Liver (tissue), 9 donors: ENCODE data around the gene RCOR1. TPM values are rescaled to one million over a fixed set of nuclear protein-coding genes. Genes with fewer than 3 reads are reported as not detected.

ENCODE experiments used
- DNase-seq: peaks from one replicate; pipeline ENCODE4 v3.0.0-alpha.2; 2017; ENCODE audit warnings: low spot score
- H3K27ac ChIP-seq, 2 donors: one replicate each; pipeline ENCODE4 v1.7.0; 2013; ENCODE audit warnings: inconsistent platforms in 2 of 2, low read length in 2 of 2, control low read depth in 1 of 2, low read depth in 1 of 2, mild to moderate bottlenecking in 1 of 2
- H3K27me3 ChIP-seq, 4 donors: one replicate each; pipeline versions ENCODE4 v1.6.1 to v1.7.0; 2013; ENCODE audit warnings: low read length in 3 of 4, inconsistent platforms in 1 of 4, mild to moderate bottlenecking in 1 of 4, moderate library complexity in 1 of 4; ENCODE audit not compliant: control insufficient read depth in 4 of 4, insufficient read depth in 4 of 4
- H3K36me3 ChIP-seq, 4 donors: one replicate each; pipeline versions ENCODE4 v1.6.1 to v1.7.0; 2013; ENCODE audit warnings: low read length in 3 of 4, mild to moderate bottlenecking in 3 of 4, low read depth in 1 of 4, moderate library complexity in 1 of 4; ENCODE audit not compliant: control insufficient read depth in 4 of 4, insufficient read depth in 3 of 4
- H3K4me1 ChIP-seq, 4 donors: one replicate each; pipeline versions ENCODE4 v1.6.1 to v1.7.0; 2013; ENCODE audit warnings: low read length in 3 of 4, mild to moderate bottlenecking in 3 of 4, moderate library complexity in 1 of 4; ENCODE audit not compliant: control insufficient read depth in 4 of 4, insufficient read depth in 4 of 4
- H3K4me3 ChIP-seq, 3 donors: one replicate each; pipeline versions ENCODE4 v1.6.1 to v1.7.0; 2013; ENCODE audit warnings: low read length in 3 of 3, control low read depth in 1 of 3, low read depth in 1 of 3, mild to moderate bottlenecking in 1 of 3
- H3K9ac ChIP-seq, 2 donors: one replicate each; pipeline ENCODE4 v1.7.0; 2013; ENCODE audit warnings: low read length in 2 of 2, mild to moderate bottlenecking in 2 of 2, moderate library complexity in 2 of 2, control low read depth in 1 of 2, low read depth in 1 of 2
- H3K9me3 ChIP-seq, 4 donors: one replicate each; pipeline versions ENCODE4 v1.6.1 to v1.7.0; 2013; ENCODE audit warnings: low read length in 3 of 4; ENCODE audit not compliant: control insufficient read depth in 4 of 4
- EGR1 ChIP-seq, 2 donors: IDR thresholded peaks; 2 replicates each; pipeline ENCODE4 v1.6.1; 2016 to 2018; ENCODE audit warnings: antibody characterized with exemption in 2 of 2, low read depth in 2 of 2
- FOXA1 ChIP-seq: IDR thresholded peaks from 2 replicates; pipeline ENCODE4 v1.6.1; 2016; ENCODE audit warnings: antibody characterized with exemption
- FOXA2 ChIP-seq: IDR thresholded peaks from 2 replicates; pipeline ENCODE4 v1.6.1; 2016; ENCODE audit warnings: antibody characterized with exemption
- GABPA ChIP-seq, 2 donors: IDR thresholded peaks in 1 of 2; conservative IDR thresholded peaks in 1 of 2; 2 replicates each; pipeline ENCODE4 v1.6.1; 2016; ENCODE audit warnings: antibody characterized with exemption in 2 of 2, mild to moderate bottlenecking in 1 of 2, moderate library complexity in 1 of 2
- HNF4A ChIP-seq, 2 donors: conservative IDR thresholded peaks; 2 replicates each; pipeline ENCODE4 v1.6.1; 2016; ENCODE audit warnings: antibody characterized with exemption in 2 of 2, mild to moderate bottlenecking in 2 of 2
- HNF4G ChIP-seq: IDR thresholded peaks from 2 replicates; pipeline ENCODE4 v1.6.1; 2016; ENCODE audit warnings: antibody characterized with exemption
- JUND ChIP-seq, 2 donors: IDR thresholded peaks; 2 replicates each; pipeline ENCODE4 v1.6.1; 2016; ENCODE audit warnings: antibody characterized with exemption in 2 of 2
- NR2F2 ChIP-seq: IDR thresholded peaks from 2 replicates; pipeline ENCODE4 v1.6.1; 2016; ENCODE audit warnings: antibody characterized with exemption
- RAD21 ChIP-seq, 2 donors: IDR thresholded peaks; 2 replicates each; pipeline ENCODE4 v1.6.1; 2016; ENCODE audit warnings: antibody characterized with exemption in 2 of 2, mild to moderate bottlenecking in 2 of 2
- RXRA ChIP-seq, 2 donors: IDR thresholded peaks; 2 replicates each; pipeline ENCODE4 v1.6.1; 2017 to 2018; ENCODE audit warnings: antibody characterized with exemption in 2 of 2, mild to moderate bottlenecking in 1 of 2
- SP1 ChIP-seq: IDR thresholded peaks from 2 replicates; pipeline ENCODE4 v1.6.1; 2018; ENCODE audit warnings: antibody characterized with exemption, mild to moderate bottlenecking
- TAF1 ChIP-seq: conservative IDR thresholded peaks from 2 replicates; pipeline ENCODE4 v1.6.1; 2016; ENCODE audit warnings: antibody characterized with exemption, mild to moderate bottlenecking
- YY1 ChIP-seq: IDR thresholded peaks from 2 replicates; pipeline ENCODE4 v1.6.1; 2016; ENCODE audit warnings: antibody characterized with exemption, mild to moderate bottlenecking
- WGBS: extraction: QIAGEN DNeasy Blood & Tissue Kit; methylation state at CpG from one replicate; pipeline ENCODE4 v1.1.7; 2013; 5-methylcytosine and 5-hydroxymethylcytosine counted together
- polyA plus RNA-seq, 2 donors: library from polyadenylated mRNA; stranded (reverse) in 1 of 2; unstranded in 1 of 2; fragments of 200-250 nt in 1 of 2; fragments of >200 nt in 1 of 2; fragmentation: Nextera tagmentation in 1 of 2; extraction: Ambion mirVana in 1 of 2; gene quantifications; one replicate each; pipeline versions ENCODE4 v1.2.1 to v1.2.3, GENCODE V29; 2013 to 2015
- total RNA-seq, 2 donors: library from RNA; depleted of rRNA; stranded (reverse); fragments of >200 nt; gene quantifications; one replicate each; pipeline ENCODE4 v1.2.3, GENCODE V29; 2014
- TF ChIP-seq, protein P1 (sequence below): IDR thresholded peaks from 2 replicates; pipeline ENCODE4 v1.6.1; 2016; ENCODE audit warnings: antibody characterized with exemption
- TF ChIP-seq, protein P2 (sequence below): IDR thresholded peaks from 2 replicates; pipeline ENCODE4 v1.6.1; 2016; ENCODE audit warnings: antibody characterized with exemption
- TF ChIP-seq, protein P3 (sequence below): IDR thresholded peaks from 2 replicates; pipeline ENCODE4 v1.6.1; 2016; ENCODE audit warnings: antibody characterized with exemption
- TF ChIP-seq, protein P4 (sequence below): fragments of 150-350 bp; IDR thresholded peaks from 2 replicates; pipeline ENCODE4 v1.5.1; 2017; ENCODE audit warnings: improper control_type of control experiment, low read depth, low read length; ENCODE audit not compliant: missing input control
- TF ChIP-seq, protein P5 (sequence below): IDR thresholded peaks from 2 replicates; pipeline ENCODE4 v1.6.1; 2016; ENCODE audit warnings: antibody characterized with exemption, mild to moderate bottlenecking
- donor health status: healthy.
- donor health status: healthy.
- donor health status: healthy.
- donor health status: healthy.
- donor health status: healthy.

The RCOR1 gene
- total and polyA plus RNA-seq, 4 donors, result 4.2 to 17.0 (median 5.7) TPM

DNA sequence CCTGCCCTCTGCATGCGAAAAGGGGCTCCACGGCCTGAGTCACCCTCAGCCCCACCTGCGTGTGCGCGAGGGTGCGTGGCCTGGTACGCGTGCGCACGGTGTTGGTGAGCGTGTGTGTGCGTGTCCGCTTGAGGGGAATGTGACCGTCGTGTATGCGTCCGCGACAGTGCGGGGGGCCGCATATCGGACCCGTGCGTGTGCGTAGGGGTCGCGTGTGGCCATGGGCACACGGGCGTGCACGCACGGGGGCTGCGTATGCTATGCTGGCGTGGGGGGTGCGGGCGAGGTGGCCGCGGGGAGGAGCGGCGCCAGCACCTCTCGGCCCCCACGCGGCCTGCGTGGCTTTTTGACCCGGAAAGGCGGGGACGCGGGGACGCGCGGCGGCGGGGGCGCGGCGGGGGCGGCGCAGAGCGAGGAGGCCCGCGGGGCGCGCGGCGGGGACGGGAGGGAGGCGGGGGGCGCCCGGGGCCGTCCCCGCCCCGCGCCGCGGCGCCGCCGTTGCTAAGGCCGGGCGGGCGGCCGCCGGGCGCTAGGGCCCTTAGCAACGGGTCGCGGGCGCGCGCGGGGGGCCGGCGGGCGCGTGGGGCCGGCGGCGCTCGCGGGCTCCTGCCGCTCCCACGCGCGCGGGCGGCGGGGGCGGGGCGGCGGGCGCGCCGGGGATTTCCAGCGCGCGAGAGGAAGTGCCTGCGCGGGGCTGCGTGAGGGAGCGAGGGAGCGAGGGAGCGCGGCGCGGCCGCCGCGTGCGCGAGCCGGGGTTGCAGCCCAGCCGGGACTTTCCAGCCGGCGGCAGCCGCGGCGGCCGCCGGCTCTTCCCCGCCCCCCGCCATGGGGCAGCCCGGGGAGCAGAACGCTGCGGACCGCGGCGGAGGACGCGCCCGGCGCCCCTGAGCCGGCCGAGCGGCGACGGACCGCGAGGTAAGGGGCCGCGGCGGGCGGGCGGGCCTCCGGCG is 184.6 kb downstream of the RCOR1 start, which contains the start of gene TRAF3:
TRAF3 (plus strand) TSS at position 689 of the 950 bp plus-strand sequence. CDS start 92,753 bp downstream, outside the sequence.
- Histone ChIP-seq H3K9me3 (no peaks in the 10 kb centered on the region), H3K27ac (peak within 1 kb of the TSS; percentile 74 to 82), H3K9ac (peak within 1 kb of the TSS; percentile 72 to 93), H3K27me3 (no peaks in the 10 kb centered on the region), H3K4me3 (peak within 1 kb of the TSS; percentile 73 to 92 (median 80)), H3K4me1 (peaks cover 0 to 14% (median 9%) of the 10 kb centered on the region in 4 donors), H3K36me3 (no peaks in the 10 kb centered on the region)
- TF ChIP-seq EGR1 (IDR thresholded peaks at IDR 0.05; ENCODE audit: low read depth in 2 of 2), result no peak
- TF ChIP-seq, protein P1, sequence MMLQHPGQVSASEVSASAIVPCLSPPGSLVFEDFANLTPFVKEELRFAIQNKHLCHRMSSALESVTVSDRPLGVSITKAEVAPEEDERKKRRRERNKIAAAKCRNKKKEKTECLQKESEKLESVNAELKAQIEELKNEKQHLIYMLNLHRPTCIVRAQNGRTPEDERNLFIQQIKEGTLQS, result no peak
- TF ChIP-seq, protein P2, sequence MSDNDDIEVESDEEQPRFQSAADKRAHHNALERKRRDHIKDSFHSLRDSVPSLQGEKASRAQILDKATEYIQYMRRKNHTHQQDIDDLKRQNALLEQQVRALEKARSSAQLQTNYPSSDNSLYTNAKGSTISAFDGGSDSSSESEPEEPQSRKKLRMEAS, result no peak
- no peak for TF ChIP-seq HNF4G
- TF ChIP-seq FOXA2, result no peak
- TF ChIP-seq, protein P3, sequence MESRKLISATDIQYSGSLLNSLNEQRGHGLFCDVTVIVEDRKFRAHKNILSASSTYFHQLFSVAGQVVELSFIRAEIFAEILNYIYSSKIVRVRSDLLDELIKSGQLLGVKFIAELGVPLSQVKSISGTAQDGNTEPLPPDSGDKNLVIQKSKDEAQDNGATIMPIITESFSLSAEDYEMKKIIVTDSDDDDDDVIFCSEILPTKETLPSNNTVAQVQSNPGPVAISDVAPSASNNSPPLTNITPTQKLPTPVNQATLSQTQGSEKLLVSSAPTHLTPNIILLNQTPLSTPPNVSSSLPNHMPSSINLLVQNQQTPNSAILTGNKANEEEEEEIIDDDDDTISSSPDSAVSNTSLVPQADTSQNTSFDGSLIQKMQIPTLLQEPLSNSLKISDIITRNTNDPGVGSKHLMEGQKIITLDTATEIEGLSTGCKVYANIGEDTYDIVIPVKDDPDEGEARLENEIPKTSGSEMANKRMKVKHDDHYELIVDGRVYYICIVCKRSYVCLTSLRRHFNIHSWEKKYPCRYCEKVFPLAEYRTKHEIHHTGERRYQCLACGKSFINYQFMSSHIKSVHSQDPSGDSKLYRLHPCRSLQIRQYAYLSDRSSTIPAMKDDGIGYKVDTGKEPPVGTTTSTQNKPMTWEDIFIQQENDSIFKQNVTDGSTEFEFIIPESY, result no peak
- no peak for TF ChIP-seq GABPA (IDR thresholded peaks at IDR 0.05 in 1 of 2, conservative IDR thresholded peaks at IDR 0.05 in 1 of 2)
- TF ChIP-seq HNF4A (conservative IDR thresholded peaks at IDR 0.05), result no peak
- TF ChIP-seq RXRA (IDR thresholded peaks at IDR 0.05), result no peak
- TF ChIP-seq RAD21 (IDR thresholded peaks at IDR 0.05), result no peak
- no peak for TF ChIP-seq TAF1
- TF ChIP-seq, protein P4, sequence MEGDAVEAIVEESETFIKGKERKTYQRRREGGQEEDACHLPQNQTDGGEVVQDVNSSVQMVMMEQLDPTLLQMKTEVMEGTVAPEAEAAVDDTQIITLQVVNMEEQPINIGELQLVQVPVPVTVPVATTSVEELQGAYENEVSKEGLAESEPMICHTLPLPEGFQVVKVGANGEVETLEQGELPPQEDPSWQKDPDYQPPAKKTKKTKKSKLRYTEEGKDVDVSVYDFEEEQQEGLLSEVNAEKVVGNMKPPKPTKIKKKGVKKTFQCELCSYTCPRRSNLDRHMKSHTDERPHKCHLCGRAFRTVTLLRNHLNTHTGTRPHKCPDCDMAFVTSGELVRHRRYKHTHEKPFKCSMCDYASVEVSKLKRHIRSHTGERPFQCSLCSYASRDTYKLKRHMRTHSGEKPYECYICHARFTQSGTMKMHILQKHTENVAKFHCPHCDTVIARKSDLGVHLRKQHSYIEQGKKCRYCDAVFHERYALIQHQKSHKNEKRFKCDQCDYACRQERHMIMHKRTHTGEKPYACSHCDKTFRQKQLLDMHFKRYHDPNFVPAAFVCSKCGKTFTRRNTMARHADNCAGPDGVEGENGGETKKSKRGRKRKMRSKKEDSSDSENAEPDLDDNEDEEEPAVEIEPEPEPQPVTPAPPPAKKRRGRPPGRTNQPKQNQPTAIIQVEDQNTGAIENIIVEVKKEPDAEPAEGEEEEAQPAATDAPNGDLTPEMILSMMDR, result no peak
- TF ChIP-seq, protein P5, sequence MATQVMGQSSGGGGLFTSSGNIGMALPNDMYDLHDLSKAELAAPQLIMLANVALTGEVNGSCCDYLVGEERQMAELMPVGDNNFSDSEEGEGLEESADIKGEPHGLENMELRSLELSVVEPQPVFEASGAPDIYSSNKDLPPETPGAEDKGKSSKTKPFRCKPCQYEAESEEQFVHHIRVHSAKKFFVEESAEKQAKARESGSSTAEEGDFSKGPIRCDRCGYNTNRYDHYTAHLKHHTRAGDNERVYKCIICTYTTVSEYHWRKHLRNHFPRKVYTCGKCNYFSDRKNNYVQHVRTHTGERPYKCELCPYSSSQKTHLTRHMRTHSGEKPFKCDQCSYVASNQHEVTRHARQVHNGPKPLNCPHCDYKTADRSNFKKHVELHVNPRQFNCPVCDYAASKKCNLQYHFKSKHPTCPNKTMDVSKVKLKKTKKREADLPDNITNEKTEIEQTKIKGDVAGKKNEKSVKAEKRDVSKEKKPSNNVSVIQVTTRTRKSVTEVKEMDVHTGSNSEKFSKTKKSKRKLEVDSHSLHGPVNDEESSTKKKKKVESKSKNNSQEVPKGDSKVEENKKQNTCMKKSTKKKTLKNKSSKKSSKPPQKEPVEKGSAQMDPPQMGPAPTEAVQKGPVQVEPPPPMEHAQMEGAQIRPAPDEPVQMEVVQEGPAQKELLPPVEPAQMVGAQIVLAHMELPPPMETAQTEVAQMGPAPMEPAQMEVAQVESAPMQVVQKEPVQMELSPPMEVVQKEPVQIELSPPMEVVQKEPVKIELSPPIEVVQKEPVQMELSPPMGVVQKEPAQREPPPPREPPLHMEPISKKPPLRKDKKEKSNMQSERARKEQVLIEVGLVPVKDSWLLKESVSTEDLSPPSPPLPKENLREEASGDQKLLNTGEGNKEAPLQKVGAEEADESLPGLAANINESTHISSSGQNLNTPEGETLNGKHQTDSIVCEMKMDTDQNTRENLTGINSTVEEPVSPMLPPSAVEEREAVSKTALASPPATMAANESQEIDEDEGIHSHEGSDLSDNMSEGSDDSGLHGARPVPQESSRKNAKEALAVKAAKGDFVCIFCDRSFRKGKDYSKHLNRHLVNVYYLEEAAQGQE, result no peak
- TF ChIP-seq NR2F2, result no peak
- TF ChIP-seq SP1, result no peak
- no peak for TF ChIP-seq YY1
- TF ChIP-seq FOXA1, result no peak
- TF ChIP-seq JUND (IDR thresholded peaks at IDR 0.05), result no peak
- 17% methylated on average over 163 of the region's 163 CpGs for WGBS
- peak; percentile 53 for DNase-seq
